ENCODE results near the gene NCOR2. TPM values are rescaled to one million over a fixed set of nuclear protein-coding genes. Genes with fewer than 3 reads are reported as not detected.

NCOR2 gene
- total RNA-seq, 3 donors from 2014 or later, result 159 to 269 (median 161) TPM

GRCh38 chr12:124563401-124563800 is 4.0 kb downstream of the NCOR2 start:
- intact Hi-C loops (cut with DNase I, micrococcal nuclease), result loop anchor here (10.0 kb wide), 2 partner anchors 201 to 211 kb away; no protein-coding TSS in a partner anchor
- ATAC-seq (no peak), DNase-seq (peak in 1 of 3 donors; percentile 48)
- no peaks in the 10 kb centered on the region for H3K9me3 ChIP-seq
- TF ChIP-seq CTCF (IDR thresholded peaks at IDR 0.05), result no peak
- peaks cover 27% of the 10 kb centered on the region for H3K4me1 ChIP-seq (ENCODE audit: low read depth)
- no peak overlapping the region for H3K4me3 ChIP-seq
- no peaks in the 10 kb centered on the region for H3K36me3 ChIP-seq (ENCODE audit: low read depth)

GRCh38 chr12:124562796-124563181 is 4.6 kb downstream of the NCOR2 start:
- Histone ChIP-seq H3K36me3 (ENCODE audit: low read depth) (no peaks in the 10 kb centered on the region), H3K4me3 (no peak overlapping the region), H3K9me3 (no peaks in the 10 kb centered on the region), H3K4me1 (ENCODE audit: low read depth) (peaks cover 23% of the 10 kb centered on the region)
- no peak for TF ChIP-seq CTCF (IDR thresholded peaks at IDR 0.05)
- ATAC-seq, result no peak
- no peak for DNase-seq
- intact Hi-C loops (cut with DNase I, micrococcal nuclease), result loop anchor here (10.0 kb wide), 2 partner anchors 202 to 212 kb away; no protein-coding TSS in a partner anchor

GRCh38 chr12:124562018-124562795 is 5.2 kb downstream of the NCOR2 start:
- ATAC-seq (no peak), DNase-seq (no peak)
- no peak overlapping the region for H3K4me3 ChIP-seq
- peaks cover 23% of the 10 kb centered on the region for H3K4me1 ChIP-seq (ENCODE audit: low read depth)
- TF ChIP-seq CTCF (IDR thresholded peaks at IDR 0.05), result no peak
- no peaks in the 10 kb centered on the region for H3K9me3 ChIP-seq
- no peaks in the 10 kb centered on the region for H3K36me3 ChIP-seq (ENCODE audit: low read depth)
- intact Hi-C loops (cut with DNase I, micrococcal nuclease), result loop anchor here (10.0 kb wide), 2 partner anchors 203 to 213 kb away; no protein-coding TSS in a partner anchor

- intact Hi-C loops (cut with DNase I, micrococcal nuclease), result loop anchor here (10.0 kb wide), 2 partner anchors 204 to 214 kb away; no protein-coding TSS in a partner anchor
- DNase-seq (no peak), ATAC-seq (no peak)
- no peak for TF ChIP-seq CTCF (IDR thresholded peaks at IDR 0.05)
- no peak overlapping the region for H3K4me3 ChIP-seq
- H3K36me3 ChIP-seq (ENCODE audit: low read depth), result no peaks in the 10 kb centered on the region
- peaks cover 25% of the 10 kb centered on the region for H3K4me1 ChIP-seq (ENCODE audit: low read depth)
- no peaks in the 10 kb centered on the region for H3K9me3 ChIP-seq
These were observed 6.2 kb downstream of the NCOR2 start for GRCh38 chr12:124561231-124561630.

GRCh38 chr12:124560146-124560890 is 7.1 kb downstream of the NCOR2 start:
- ATAC-seq (no peak), DNase-seq (no peak)
- Histone ChIP-seq H3K9me3 (no peaks in the 10 kb centered on the region), H3K4me3 (no peak overlapping the region), H3K36me3 (ENCODE audit: low read depth) (no peaks in the 10 kb centered on the region), H3K4me1 (ENCODE audit: low read depth) (peaks cover 19% of the 10 kb centered on the region)
- TF ChIP-seq CTCF (IDR thresholded peaks at IDR 0.05), result no peak
- intact Hi-C loops (cut with DNase I, micrococcal nuclease), result loop anchor here (10.0 kb wide), 2 partner anchors 204 to 214 kb away; no protein-coding TSS in a partner anchor

Data from mucosa of descending colon (tissue), 3 donors.